HepG2 (cell line): ENCODE results near the gene C12orf60. TPM values are rescaled to one million over a fixed set of nuclear protein-coding genes. Genes with fewer than 3 reads are reported as not detected.

Experiments
- ATAC-seq: fragments of 200-7000 bp; cut with Tn5 transposase; 3 replicates; pipeline ENCODE4 v1.9.1; 2020; ENCODE audit warnings: mild to moderate bottlenecking, moderate library complexity
- BruUV-seq: library from RNA; stranded (reverse); fragments of 400-500 nt; replicated peaks from 2 replicates; lab custom pipeline; 2021; lab: Mats Ljungman, UMichigan
- CTCF ChIA-PET: fragments of 300-600 bp; formaldehyde crosslinking; extraction: SDS; loops from one replicate; lab custom pipeline; 2021; ENCODE audit warnings: low total read pairs, inconsistent platforms, low intra/inter-chr PET ratio; lab: Yijun Ruan, JAX
- POLR2A ChIA-PET: fragments of 350-600 bp; sonication (Branson Sonifier 250); formaldehyde crosslinking; loops from one replicate; lab custom pipeline; 2020; ENCODE audit warnings: antibody characterized with exemption, inconsistent platforms; lab: Yijun Ruan, JAX
- DNase-seq: peaks from one replicate; pipeline ENCODE4 v3.0.0-alpha.2; 2015; ENCODE audit warnings: low spot score
- FAIRE-seq: peaks from 3 replicates; lab custom pipeline; 2011; peaks lifted over from hg19 to GRCh38; lab: Jason Lieb, UNC
- H2AFZ ChIP-seq: one replicate; pipeline ENCODE4 v1.6.1; 2011; ENCODE audit warnings: low read length, inconsistent platforms
- H3K27ac ChIP-seq: fragments of 300-600 bp; 3 replicates; pipeline ENCODE4 v1.8.0; 2011; ENCODE audit warnings: mixed run types, mild to moderate bottlenecking, mixed read lengths, low read length, inconsistent platforms; ENCODE audit not compliant: insufficient read depth; ENCODE audit errors: extremely low read length
- H3K27me3 ChIP-seq, 2 experiments: fragments of 200-600 bp in 1 of 2; 2 replicates in 1 of 2; 3 replicates in 1 of 2; pipeline versions ENCODE4 v1.6.0 to v1.8.0; 2011; ENCODE audit warnings: low read length in 2 of 2, mild to moderate bottlenecking in 2 of 2, moderate library complexity in 2 of 2, inconsistent platforms in 1 of 2; ENCODE audit not compliant: insufficient read depth in 2 of 2, control insufficient read depth in 1 of 2
- H3K36me3 ChIP-seq, 2 experiments: fragments of 200-600 bp in 1 of 2; replicated peaks in 1 of 2; 2 replicates in 1 of 2; 3 replicates in 1 of 2; pipeline versions ENCODE4 v1.5.1 to v1.8.0; 2011; ENCODE audit warnings: low read length in 2 of 2, inconsistent platforms in 1 of 2; ENCODE audit not compliant: insufficient read depth in 2 of 2, control insufficient read depth in 1 of 2
- H3K4me1 ChIP-seq: 2 replicates; pipeline ENCODE4 v1.5.1; 2012; ENCODE audit warnings: low read length, inconsistent platforms; ENCODE audit not compliant: insufficient read depth
- H3K4me2 ChIP-seq: 2 replicates; pipeline ENCODE4 v1.6.0; 2011; ENCODE audit warnings: low read depth, low read length, inconsistent platforms
- H3K4me3 ChIP-seq, 3 experiments: fragments of 200-600 bp in 1 of 3; sonication (generic), shearing (Covaris generic) in 1 of 3; replicated peaks in 1 of 3; 2 replicates each; pipeline ENCODE4 v1.5.1; 2011 to 2016; ENCODE audit warnings: low read length in 3 of 3, inconsistent platforms in 2 of 3, low read depth in 2 of 3, mild to moderate bottlenecking in 2 of 3, control low read depth in 1 of 3, mixed read lengths in 1 of 3; ENCODE audit not compliant: insufficient read depth in 1 of 3
- H3K79me2 ChIP-seq: one replicate; pipeline ENCODE4 v1.6.1; 2011; ENCODE audit warnings: low read length, inconsistent platforms; ENCODE audit not compliant: insufficient read depth
- H3K9ac ChIP-seq: 2 replicates; pipeline ENCODE4 v1.6.0; 2011; ENCODE audit warnings: mild to moderate bottlenecking, low read depth, low read length, inconsistent platforms; ENCODE audit not compliant: insufficient read depth
- H3K9me3 ChIP-seq: 2 replicates; pipeline ENCODE4 v1.5.1; 2012; ENCODE audit warnings: mild to moderate bottlenecking, low read length
- H4K20me1 ChIP-seq: 2 replicates; pipeline ENCODE4 v1.6.0; 2011; ENCODE audit warnings: inconsistent platforms, mild to moderate bottlenecking, low read length, moderate library complexity; ENCODE audit not compliant: insufficient read depth
- EZH2 ChIP-seq: conservative IDR thresholded peaks from 2 replicates; pipeline ENCODE4 v1.6.1; 2012; ENCODE audit warnings: mild to moderate bottlenecking, low read depth, low read length, moderate library complexity
- GATAD1 ChIP-seq: IDR thresholded peaks from 2 replicates; pipeline ENCODE4 v1.6.1; 2016; ENCODE audit warnings: missing genetic modification reagents, missing compliant biosample characterization
- JUN ChIP-seq: sonication (generic); formaldehyde crosslinking; IDR thresholded peaks from 2 replicates; pipeline ENCODE4 v1.4.0; 2020; ENCODE audit warnings: mild to moderate bottlenecking, missing genetic modification reagents
- MEF2D ChIP-seq: sonication (generic); formaldehyde crosslinking; IDR thresholded peaks from 2 replicates; pipeline ENCODE4 v1.5.1; 2020; ENCODE audit warnings: mild to moderate bottlenecking, missing genetic modification reagents
- ZNF296 ChIP-seq: sonication (generic); formaldehyde crosslinking; conservative IDR thresholded peaks from 2 replicates; pipeline ENCODE4 v1.5.0; 2020; ENCODE audit warnings: mild to moderate bottlenecking, missing genetic modification reagents
- ZNF350 ChIP-seq: sonication (generic); formaldehyde crosslinking; IDR thresholded peaks from 2 replicates; pipeline ENCODE4 v1.4.0; 2020; ENCODE audit warnings: mild to moderate bottlenecking, low read depth, missing genetic modification reagents, borderline replicate concordance
- ZNF496 ChIP-seq: sonication (generic); formaldehyde crosslinking; IDR thresholded peaks from 2 replicates; pipeline ENCODE4 v1.8.1; 2023; ENCODE audit warnings: mild to moderate bottlenecking, moderate library complexity, missing genetic modification reagents; ENCODE audit not compliant: insufficient replicate concordance
- ZNF501 ChIP-seq: sonication (generic); formaldehyde crosslinking; IDR thresholded peaks from 2 replicates; pipeline ENCODE4 v1.5.1; 2020; ENCODE audit warnings: mild to moderate bottlenecking, moderate library complexity, missing genetic modification reagents
- in situ Hi-C: cut with HindIII; loops from 2 replicates; pipeline ENCODE4 v1.10.0; 2017; ENCODE audit warnings: low pct_unique_long_range_greater_than_20kb; ENCODE audit not compliant: extremely low pct_ligation_motif_present
- intact Hi-C: fragments of 100-400 bp; cut with micrococcal nuclease; formaldehyde crosslinking; loops from one replicate; pipeline ENCODE4 v1.10.0; 2022; ENCODE audit not compliant: unreplicated experiment
- polyA plus RNA-seq, 8 experiments: library from polyadenylated mRNA; depleted of rRNA in 3 of 8; stranded (reverse) in 7 of 8; unstranded in 1 of 8; fragments of >200 nt; fragmentation: Illumina TruSeq in 4 of 8; extraction: Trizol in 4 of 8; gene quantifications; 2 replicates each; pipeline versions ENCODE4 v1.2.1 to v1.2.3, GENCODE V29; 2011 to 2016; ENCODE audit warnings: low read depth in 4 of 8, missing spikeins in 1 of 8, mixed read lengths in 1 of 8; ENCODE audit not compliant: insufficient read depth in 1 of 8
- total RNA-seq, 5 experiments: library from RNA; depleted of rRNA; stranded (reverse); fragments of >200 nt; fragmentation: Illumina TruSeq; extraction: Trizol; gene quantifications; 2 replicates each; pipeline ENCODE4 v1.2.3, GENCODE V29; 2016; ENCODE audit warnings: low read depth in 1 of 5
- TF ChIP-seq, protein P1 (sequence below): sonication (generic); formaldehyde crosslinking; IDR thresholded peaks from 2 replicates; pipeline ENCODE4 v1.9.0; 2021; ENCODE audit warnings: mild to moderate bottlenecking, missing genetic modification reagents
- TF ChIP-seq, protein P2 (sequence below): sonication (generic); formaldehyde crosslinking; IDR thresholded peaks from 2 replicates; pipeline ENCODE4 v1.4.0; 2020; ENCODE audit warnings: missing genetic modification reagents, mild to moderate bottlenecking, borderline replicate concordance
- TF ChIP-seq, protein P3 (sequence below): sonication (generic); formaldehyde crosslinking; IDR thresholded peaks from 2 replicates; pipeline ENCODE4 v1.9.0; 2021; ENCODE audit warnings: missing genetic modification reagents, mild to moderate bottlenecking, borderline replicate concordance
- TF ChIP-seq, protein P4 (sequence below): sonication (generic); formaldehyde crosslinking; IDR thresholded peaks from 2 replicates; pipeline ENCODE4 v1.8.1; 2023; ENCODE audit warnings: mild to moderate bottlenecking, missing genetic modification reagents, borderline replicate concordance

C12orf60 gene
- total and polyA plus RNA-seq, 2 of the 13 experiments (the other 11 are each of a cell fraction or from before 2014, with no cell fraction given): 0.55 to 1.4 TPM

DNA sequence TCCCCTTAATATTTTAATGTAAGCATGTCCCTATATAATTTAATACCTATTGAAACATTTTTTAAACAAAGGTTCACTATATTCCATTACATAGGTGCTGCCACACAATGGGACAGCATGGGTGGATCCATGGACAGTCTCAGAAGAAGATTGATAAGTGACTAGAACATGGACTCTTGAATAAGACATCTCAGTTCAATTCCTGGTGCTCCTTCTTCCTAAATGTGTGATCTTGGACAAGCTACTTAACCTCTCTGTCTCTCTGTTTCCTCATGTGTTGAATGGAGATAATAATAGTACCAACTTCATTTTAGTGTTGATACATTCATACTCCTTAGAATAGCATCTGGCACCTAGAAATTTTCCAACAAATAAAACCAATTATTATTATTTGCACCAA, 40.9 kb downstream of the C12orf60 start:
- no TSS peak for BruUV-seq
- H3K27ac ChIP-seq: no peak overlapping the region
- DNase-seq: no peak
- no peak for FAIRE-seq
- H3K4me1 ChIP-seq: peaks cover 53% of the 10 kb centered on the region
- CTCF ChIA-PET: interaction anchor here (2.2 to 2.4 kb wide), 2 partner anchors 33 to 151 kb away, joined by 6 to 21 read pairs; no protein-coding TSS in a partner anchor
- ATAC-seq: no peak
- no peaks in the 10 kb centered on the region for H4K20me1 ChIP-seq
- H3K36me3 ChIP-seq: peaks cover 0 to 11% of the 10 kb centered on the region in 2 experiments; a peak in 2 of 5 replicates
- intact Hi-C loops (loop anchor here (2.0 kb wide), 2 partner anchors 48 to 122 kb away; no protein-coding TSS in a partner anchor), in situ Hi-C loops (loop anchor here (5.0 kb wide), 1 partner anchor 153 kb away; no protein-coding TSS in a partner anchor)
- H3K79me2 ChIP-seq: peaks cover 22% of the 10 kb centered on the region
- no peak overlapping the region for H2AFZ ChIP-seq
- H3K9me3 ChIP-seq: no peaks in the 10 kb centered on the region
- H3K9ac ChIP-seq: no peak overlapping the region
- H3K4me3 ChIP-seq: no peak overlapping the region
- H3K27me3 ChIP-seq: no peaks in the 10 kb centered on the region; a peak in 1 of 5 replicates
- POLR2A ChIA-PET: interaction anchor here (1.9 kb wide), 1 partner anchor 74 kb away, joined by 12 read pairs; a partner anchor contains a TSS
- H3K4me2 ChIP-seq: no peak overlapping the region
- TF ChIP-seq ZNF350 (no peak), ZNF501 (CRISPR knock-in tag) (no peak), MEF2D (CRISPR knock-in tag) (no peak), JUN (CRISPR knock-in tag) (no peak), GATAD1 (CRISPR knock-in tag) (no peak), ZNF296 (CRISPR knock-in tag) (no peak), EZH2 (no peak), ZNF496 (no peak)
- TF ChIP-seq, protein P1, sequence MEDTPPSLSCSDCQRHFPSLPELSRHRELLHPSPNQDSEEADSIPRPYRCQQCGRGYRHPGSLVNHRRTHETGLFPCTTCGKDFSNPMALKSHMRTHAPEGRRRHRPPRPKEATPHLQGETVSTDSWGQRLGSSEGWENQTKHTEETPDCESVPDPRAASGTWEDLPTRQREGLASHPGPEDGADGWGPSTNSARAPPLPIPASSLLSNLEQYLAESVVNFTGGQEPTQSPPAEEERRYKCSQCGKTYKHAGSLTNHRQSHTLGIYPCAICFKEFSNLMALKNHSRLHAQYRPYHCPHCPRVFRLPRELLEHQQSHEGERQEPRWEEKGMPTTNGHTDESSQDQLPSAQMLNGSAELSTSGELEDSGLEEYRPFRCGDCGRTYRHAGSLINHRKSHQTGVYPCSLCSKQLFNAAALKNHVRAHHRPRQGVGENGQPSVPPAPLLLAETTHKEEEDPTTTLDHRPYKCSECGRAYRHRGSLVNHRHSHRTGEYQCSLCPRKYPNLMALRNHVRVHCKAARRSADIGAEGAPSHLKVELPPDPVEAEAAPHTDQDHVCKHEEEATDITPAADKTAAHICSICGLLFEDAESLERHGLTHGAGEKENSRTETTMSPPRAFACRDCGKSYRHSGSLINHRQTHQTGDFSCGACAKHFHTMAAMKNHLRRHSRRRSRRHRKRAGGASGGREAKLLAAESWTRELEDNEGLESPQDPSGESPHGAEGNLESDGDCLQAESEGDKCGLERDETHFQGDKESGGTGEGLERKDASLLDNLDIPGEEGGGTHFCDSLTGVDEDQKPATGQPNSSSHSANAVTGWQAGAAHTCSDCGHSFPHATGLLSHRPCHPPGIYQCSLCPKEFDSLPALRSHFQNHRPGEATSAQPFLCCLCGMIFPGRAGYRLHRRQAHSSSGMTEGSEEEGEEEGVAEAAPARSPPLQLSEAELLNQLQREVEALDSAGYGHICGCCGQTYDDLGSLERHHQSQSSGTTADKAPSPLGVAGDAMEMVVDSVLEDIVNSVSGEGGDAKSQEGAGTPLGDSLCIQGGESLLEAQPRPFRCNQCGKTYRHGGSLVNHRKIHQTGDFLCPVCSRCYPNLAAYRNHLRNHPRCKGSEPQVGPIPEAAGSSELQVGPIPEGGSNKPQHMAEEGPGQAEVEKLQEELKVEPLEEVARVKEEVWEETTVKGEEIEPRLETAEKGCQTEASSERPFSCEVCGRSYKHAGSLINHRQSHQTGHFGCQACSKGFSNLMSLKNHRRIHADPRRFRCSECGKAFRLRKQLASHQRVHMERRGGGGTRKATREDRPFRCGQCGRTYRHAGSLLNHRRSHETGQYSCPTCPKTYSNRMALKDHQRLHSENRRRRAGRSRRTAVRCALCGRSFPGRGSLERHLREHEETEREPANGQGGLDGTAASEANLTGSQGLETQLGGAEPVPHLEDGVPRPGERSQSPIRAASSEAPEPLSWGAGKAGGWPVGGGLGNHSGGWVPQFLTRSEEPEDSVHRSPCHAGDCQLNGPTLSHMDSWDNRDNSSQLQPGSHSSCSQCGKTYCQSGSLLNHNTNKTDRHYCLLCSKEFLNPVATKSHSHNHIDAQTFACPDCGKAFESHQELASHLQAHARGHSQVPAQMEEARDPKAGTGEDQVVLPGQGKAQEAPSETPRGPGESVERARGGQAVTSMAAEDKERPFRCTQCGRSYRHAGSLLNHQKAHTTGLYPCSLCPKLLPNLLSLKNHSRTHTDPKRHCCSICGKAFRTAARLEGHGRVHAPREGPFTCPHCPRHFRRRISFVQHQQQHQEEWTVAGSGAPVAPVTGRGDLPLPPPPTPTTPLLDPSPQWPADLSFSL (CRISPR knock-in tag): no peak
- TF ChIP-seq, protein P2, sequence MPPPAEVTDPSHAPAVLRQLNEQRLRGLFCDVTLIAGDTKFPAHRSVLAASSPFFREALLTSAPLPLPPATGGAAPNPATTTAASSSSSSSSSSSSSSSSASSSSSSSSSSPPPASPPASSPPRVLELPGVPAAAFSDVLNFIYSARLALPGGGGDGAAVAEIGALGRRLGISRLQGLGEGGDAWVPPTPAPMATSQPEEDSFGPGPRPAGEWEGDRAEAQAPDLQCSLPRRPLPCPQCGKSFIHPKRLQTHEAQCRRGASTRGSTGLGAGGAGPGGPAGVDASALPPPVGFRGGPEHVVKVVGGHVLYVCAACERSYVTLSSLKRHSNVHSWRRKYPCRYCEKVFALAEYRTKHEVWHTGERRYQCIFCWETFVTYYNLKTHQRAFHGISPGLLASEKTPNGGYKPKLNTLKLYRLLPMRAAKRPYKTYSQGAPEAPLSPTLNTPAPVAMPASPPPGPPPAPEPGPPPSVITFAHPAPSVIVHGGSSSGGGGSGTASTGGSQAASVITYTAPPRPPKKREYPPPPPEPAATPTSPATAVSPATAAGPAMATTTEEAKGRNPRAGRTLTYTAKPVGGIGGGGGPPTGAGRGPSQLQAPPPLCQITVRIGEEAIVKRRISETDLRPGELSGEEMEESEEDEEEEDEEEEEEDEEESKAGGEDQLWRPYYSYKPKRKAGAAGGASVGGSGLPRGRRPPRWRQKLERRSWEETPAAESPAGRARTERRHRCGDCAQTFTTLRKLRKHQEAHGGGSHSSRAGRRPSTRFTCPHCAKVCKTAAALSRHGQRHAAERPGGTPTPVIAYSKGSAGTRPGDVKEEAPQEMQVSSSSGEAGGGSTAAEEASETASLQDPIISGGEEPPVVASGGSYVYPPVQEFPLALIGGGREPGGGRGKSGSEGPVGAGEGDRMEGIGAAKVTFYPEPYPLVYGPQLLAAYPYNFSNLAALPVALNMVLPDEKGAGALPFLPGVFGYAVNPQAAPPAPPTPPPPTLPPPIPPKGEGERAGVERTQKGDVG (CRISPR knock-in tag): no peak
- TF ChIP-seq, protein P3, sequence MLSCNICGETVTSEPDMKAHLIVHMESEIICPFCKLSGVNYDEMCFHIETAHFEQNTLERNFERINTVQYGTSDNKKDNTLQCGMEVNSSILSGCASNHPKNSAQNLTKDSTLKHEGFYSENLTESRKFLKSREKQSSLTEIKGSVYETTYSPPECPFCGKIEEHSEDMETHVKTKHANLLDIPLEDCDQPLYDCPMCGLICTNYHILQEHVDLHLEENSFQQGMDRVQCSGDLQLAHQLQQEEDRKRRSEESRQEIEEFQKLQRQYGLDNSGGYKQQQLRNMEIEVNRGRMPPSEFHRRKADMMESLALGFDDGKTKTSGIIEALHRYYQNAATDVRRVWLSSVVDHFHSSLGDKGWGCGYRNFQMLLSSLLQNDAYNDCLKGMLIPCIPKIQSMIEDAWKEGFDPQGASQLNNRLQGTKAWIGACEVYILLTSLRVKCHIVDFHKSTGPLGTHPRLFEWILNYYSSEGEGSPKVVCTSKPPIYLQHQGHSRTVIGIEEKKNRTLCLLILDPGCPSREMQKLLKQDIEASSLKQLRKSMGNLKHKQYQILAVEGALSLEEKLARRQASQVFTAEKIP (CRISPR knock-in tag): no peak
- TF ChIP-seq, protein P4, sequence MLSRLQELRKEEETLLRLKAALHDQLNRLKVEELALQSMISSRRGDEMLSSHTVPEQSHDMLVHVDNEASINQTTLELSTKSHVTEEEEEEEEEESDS (CRISPR knock-in tag): no peak
